Activated CD8-positive, alpha-beta memory T cell treated with anti-CD3 and anti-CD28 coated beads for 24 hours (primary cell): ENCODE data around the gene PPFIA4.

Experiments
- DNase-seq: peaks from one replicate; pipeline ENCODE4 v3.0.0-alpha.2; 2020

Gene PPFIA4

DNA sequence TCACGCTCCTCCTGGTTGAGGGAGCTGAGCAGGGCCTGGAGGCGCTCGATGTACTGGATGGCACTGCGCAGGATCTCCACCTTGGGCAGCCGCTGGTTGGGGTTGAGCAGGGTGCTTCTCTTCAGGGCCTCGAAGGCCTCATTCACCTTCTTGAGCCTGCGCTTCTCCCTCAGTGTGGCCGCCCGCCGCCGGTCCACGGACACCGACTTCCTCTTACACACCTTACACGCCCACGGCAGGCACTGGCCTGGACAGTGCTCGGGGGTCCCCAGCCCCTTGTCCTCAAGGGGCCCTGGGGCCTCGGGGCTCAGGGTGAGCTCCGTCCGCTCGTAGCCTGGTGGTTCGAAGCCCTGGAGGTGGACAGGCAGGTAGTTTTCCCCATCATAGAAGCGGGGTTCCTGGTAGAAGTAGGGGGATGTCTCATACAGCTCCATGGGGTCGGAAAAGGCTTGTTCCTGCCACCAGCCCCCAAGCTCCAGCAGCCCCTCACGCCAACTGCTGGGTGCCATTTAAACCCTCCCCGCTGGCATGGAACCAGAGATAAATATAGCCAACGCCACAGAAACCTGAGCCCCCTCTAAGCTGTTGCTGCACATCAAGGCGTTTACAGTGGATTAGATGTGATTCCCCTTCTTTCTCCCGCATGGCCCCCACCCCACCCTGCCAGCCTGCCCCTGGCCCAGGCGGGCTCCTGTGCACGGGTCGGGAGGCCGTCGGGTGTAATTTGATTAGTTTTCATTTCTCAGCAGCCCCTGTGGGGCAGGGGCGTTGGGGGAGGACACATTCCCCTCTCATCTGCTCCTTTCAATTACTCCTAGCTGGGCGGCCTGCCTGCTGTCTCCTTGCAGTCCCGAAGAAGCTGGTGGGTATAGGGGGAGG, 59.5 kb downstream of the PPFIA4 start, which contains the start of gene MYOG:
Gene MYOG (minus strand): TSS at position 485 of the 879 bp plus-strand sequence. CDS start 51 bp downstream, at position 434.
- no peak for DNase-seq

DNA sequence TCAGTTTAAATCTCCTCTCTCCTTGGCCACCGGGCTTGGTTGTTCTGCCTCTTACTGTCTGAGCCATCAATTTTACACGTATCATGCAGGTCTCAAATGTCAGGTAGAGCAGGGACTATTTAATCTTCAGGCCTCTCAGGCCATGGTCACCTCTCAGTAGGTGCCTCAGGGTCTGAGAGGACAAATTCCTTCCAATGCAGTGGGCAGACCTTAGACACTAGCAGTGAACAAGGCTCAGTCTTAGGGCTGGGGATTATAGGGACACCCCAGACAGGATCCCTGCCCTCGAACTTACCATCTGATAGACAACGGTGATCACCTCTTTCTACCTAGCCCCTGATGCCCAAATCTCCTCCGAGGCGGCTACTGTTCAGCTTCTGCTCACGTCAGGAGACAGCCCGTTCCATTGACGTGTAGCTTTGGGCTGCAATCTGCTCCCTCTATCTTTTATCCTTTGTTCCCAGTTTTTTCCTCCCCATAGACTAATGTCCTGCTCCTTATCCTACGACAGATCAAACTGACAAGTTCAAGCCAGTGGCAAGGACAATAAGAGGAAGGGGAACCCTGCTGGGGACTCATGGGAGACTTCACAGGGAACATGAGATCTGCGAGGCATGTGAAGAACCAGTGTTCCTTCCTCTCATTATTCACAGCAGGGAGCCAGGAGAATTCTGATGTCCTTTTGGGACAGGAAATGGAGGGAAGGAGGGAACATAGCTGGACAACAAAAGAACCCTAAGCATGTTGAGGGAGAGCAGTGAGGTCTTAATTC, 60.9 kb downstream of the PPFIA4 start:
- no peak for DNase-seq

DNA sequence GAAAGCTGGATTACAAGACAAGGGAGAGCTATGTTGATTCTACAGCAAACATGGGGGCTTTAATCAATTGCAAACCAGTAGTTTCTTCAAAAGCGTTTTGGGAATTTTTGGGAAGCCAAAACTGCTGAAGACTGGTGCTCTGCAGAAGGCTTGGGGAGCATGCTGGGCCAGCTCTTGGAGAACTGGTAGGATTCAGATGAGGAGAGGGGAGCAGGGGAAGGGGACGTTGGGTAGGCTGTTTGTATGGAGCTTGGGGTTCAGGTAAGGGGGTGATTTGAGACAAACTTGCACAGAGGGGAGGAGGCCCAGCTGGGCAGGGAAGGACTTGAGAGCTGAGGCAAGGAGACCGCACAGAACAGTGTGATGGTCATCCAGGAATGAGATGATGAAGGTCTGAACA, 62.1 kb downstream of the PPFIA4 start:
- no peak for DNase-seq

DNA sequence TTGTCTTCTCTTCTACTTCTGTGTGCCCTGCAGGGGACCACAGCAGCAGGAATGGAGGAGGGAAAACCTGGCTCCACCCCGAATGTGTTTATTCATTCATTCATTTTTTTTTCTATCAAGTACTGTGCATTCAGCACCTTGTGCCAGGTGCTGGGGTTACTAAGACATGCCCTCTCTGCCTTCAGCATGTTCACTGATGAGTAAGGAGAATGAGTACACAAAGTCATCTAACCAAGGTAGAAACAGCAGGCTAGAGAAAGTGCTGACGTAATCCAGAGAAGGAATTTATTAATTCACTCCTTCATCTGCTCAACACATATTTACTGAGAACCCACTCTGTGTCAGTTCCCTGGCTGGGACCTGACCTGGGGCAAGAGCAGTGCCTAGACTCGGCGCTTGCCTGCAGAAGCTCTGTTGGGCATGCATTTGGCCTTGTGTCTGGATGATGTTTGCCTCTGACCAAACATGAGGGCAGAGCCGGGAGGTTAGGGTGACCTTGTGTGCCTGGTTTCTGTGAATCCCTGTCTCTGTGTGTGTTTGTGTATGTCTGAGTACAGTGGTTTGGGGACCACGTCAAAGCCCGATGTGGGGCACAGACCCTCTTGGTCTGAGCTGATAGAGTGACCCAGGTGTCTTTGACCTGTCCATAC, 62.8 kb downstream of the PPFIA4 start:
- DNase-seq = no peak

DNA sequence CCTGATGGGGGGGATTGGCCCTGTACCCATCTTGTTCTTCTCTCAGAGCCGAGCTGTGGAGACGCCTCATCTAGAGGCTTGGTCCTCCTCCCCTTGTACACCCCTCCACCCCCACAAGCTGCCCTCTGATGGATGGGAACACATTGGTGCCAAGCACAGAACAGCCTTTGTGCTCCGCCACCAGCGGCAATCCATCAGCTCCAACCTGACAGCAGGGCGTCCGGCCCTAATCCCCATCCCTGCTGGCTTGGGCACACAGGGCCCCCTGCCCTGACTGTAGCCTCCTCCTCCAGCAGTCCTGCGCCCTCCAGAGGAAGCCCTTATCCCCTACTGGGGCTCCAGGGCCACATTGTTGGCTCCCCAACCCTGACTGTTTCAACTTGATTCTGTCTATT, 63.4 kb downstream of the PPFIA4 start:
- DNase-seq = no peak

DNA sequence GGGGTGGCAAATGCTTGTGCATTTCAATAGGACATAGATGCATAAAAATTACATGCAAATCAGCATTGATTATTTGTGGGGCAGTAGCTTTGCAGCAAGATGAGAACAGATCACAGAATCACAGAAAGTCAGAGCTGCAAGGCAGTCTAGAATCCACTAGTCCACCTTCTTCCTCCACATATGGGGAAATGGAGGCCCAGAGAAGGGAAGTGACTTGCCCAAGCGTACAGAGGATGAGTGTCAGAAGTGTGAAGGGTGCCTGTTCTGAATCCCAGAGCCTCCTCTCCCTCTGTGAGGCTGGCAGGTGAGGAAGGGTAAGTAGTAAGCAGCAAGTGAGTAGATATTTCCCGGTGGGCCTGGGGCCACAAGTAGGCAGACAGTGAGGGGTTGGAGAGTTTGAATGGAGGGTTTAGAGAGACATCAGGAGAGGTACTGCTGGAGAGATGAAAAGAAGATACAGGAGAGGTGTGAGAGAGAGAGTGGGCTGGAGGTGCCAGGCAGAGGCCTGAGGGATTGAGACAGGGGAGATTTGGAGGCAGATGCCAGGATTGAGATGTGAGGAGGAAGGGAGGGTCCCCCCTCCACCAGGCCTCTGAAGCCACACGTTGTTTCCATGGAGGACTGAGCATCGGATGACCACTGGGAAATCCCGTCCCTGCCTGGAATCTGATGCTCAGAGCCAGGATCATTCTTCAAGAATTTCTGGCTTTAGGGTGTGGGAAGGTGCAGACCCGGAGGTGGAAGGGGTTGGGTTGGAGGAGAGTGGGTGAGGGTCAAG, 64.3 kb downstream of the PPFIA4 start:
- no peak for DNase-seq

DNA sequence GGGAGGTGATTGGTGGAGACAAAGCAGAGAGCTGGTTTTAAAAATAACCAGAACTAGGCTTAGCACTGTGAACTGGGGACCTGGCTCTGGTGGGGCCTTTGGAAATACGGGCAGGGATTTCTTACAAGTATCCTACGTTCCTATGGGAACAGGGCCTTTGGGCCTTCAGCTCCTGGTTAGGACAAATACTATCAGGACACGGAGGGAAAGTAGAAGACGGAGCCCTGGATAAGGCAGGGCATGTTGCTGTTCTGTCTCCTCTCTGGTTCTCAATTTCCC, 64.8 kb downstream of the PPFIA4 start:
- no peak for DNase-seq

DNA sequence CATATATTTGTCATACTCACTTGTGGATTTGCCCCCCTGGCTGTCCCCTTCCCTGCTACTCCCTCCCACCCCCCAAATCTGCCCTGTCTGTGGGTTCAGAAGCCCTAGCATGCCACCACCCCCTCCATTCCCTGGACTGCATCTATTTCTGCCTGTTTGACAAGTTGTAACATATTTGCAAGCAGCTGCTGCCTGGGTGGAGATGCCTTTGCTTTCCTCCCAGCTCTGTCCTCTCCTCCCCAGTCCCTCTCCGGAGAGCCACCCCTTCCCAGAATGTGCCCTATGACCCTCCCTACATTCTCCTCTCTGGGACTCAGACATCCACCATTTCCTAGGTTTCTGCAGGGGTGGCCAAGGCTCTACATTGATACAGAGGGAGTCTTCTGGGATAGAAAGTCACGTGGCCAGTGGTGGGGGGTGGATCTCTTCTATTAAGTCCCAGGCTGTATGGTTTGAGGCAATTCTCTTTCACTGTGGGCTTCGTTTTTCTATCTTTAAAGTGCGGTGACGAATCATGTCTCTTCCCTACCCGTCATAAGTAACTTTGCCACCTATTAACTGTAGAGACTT, 65.6 kb downstream of the PPFIA4 start:
- no peak for DNase-seq

DNA sequence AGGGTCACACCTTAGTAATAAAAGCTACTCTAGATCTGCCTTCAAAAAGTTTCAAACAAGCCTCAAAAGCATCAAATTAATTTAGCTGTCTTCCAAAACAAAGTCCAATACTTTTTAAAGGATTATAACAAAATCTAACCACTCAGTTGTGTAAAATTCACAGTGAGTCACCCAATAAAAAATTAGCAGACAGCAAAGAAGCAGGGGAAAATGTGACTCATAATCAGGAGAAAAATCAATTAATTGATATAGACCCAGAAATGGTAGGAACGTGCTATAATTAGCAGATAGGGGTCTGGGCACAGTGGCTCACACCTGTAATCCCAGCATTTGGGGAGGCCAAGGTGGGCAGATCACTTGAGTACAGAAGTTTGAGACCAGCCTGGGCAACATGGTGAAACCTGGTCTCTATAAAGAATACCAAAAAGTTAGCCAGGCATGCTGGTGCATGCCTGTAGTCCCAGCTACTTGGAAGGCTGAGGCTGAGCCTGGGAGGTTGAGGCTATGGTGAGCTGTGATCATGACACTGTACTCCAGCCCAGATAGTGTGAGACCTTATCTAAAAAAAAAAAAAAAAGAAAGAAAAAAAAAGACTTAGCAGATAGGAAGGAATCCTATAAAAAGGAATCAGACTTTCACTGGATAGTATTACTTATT, 67.6 kb downstream of the PPFIA4 start:
- DNase-seq = no peak

DNA sequence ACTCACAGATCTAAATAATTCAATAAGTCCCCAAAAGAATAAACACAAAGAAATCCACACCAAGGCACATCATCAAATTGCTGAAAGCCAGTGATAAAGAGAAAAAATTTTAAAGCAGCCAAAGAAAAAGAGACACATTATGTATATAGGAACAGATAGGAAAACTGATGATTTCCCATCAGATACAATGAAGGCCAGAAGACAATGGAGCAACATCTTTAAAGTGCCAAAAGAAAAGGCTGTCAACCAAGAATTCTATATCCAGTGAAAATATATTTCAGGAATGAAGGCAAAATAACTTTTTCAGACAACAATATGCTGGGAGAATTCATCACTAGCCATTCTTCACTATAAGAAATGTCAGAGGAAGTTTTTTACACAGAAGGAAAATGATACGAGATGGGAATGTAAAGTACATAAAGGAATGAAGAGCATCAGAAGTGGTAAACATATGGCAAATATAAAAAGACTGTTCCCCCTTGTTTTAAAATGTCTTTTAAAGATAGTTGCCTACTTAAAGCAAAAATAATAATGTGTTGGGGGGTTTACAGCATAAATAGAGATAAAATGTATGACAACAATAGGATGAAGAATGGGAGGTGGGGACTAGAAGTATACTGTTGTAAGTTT, 68.9 kb downstream of the PPFIA4 start:
- no peak for DNase-seq

DNA sequence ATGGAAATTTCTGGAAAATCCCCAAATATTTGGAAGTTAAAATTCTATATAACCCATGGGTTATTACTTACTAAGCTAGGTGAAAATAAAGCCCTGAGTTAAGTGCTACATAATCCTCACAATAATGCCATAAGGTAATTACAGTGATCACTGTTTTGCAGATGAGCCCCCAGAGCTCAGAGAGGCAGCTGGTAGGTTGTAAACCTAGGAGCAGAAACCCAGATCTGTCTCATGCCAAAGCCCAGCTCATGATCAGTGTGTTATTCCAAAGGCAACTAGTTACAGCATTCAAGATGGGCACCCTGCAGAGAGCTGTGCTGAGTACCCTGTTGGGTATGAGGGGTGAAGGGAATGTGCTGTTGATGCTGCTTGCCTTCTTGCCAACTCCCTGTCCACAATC, 70.3 kb downstream of the PPFIA4 start:
- DNase-seq = no peak

DNA sequence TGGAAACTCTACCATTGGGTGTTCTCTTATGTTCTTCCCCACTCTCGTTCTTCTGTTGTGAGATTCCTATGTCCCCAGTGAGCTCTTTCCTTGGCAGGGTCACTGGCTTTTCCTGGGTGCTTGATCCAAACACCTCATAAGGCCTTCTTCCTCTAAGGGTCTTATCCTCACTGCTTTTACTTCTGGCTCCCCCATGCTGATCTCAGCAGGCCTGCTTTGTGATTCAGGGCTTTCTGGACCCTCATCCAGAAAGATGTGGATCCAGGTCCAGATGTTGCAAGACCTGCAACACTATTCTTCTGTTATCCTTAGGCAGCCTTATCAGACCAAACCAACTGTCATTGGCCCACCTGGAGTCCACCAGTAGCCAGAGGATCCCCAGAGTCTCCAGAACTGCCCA, 70.7 kb downstream of the PPFIA4 start:
- DNase-seq = no peak

DNA sequence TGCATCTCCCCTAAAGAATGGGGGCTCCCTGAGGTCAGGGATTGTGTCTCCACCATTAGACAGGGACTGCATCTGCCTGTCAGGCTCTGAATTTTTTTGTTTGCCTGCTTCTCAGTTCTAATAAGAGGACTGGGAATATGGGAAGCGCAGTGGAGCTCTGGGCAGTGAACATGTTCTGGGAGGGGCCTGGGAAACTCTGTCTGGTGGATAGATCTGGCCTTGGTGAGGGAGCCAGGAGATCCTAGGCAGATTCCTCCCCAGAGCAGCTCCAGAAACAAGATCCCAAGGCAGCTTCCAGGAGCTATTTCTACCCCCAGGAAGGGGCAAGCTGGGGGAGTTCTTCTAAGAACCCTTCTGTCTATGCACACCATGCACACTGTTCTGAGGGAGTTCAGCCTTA, 72.2 kb downstream of the PPFIA4 start:
- DNase-seq = no peak

DNA sequence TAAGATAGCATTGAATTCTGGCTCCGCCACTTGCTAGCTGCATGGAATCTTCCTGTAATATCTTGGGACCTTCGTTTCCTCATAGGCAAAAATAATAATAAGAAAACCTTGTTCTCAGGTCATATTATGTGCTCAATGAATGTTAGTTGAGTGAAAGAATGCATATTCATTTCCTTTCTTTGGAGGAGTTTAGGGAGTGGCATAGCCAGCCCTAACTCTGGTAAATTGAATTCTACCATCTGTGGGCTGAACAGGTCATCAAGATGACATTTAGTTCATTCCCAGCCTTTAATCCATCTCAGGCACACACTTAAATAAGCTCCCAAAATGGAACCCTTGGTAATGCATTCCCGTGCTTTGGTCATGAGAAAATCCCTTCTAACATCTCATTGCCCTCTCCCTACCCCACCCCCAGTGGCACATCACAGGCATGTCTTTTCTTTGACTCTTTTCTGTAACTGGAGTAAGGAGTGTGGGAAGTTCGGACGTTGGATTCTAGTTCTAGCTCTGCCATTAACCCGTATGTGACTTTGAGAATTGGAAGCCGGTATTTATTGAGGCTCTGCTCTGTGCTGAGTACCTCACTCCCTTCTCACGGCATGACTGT, 72.7 kb downstream of the PPFIA4 start:
- DNase-seq = no peak

DNA sequence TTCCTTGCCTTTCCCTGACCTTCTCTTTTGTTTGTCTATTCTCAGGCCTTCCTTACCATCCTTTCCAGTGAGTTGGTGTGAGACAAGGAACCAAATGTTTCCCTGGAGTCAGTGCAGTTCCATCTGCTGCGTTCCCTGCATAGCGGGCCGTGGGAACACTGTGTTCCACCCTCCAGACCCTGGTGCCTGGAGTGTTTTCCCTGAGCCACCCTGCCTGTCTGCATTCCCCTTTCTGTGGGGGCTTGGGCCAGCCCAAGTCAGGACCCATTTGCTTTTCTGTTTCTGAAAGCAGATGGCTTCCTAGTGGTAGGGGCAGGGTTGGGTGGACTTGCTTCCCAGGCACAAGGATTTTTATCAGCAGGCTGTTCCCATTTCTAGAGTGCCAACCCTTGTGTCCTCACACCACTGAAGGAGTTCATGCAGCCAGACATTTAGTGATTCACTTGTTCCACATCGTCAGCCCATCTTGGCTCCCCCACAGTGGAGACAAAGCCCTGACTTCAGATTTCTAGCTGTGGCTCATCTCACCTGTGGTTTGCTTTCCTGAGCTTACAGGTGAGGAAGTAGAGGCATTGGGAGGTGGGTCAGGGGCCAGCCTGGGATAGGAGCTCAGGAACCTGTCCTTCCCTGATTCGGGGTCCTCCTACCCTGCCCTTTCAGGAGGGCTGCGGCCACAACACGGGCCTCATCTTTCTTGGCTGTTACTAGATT, 73.7 kb downstream of the PPFIA4 start:
- DNase-seq = no peak

DNA sequence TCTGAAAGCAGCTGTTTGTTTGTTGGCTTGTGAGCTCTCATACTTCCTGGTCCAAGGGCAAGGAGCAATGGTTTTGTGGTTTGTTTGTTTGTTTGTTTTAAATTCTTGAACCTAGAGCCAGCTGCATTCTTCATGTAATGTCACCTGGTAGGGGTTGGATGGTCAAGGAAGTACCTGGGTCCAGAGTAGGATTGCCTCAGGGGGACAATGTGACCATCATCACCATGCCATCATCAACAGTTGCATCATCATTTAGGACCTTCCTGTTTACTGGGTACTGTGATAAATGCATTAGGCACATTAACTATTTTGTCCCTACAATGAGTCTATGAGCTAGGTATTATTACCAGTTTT, 74.2 kb downstream of the PPFIA4 start:
- DNase-seq = no peak

DNA sequence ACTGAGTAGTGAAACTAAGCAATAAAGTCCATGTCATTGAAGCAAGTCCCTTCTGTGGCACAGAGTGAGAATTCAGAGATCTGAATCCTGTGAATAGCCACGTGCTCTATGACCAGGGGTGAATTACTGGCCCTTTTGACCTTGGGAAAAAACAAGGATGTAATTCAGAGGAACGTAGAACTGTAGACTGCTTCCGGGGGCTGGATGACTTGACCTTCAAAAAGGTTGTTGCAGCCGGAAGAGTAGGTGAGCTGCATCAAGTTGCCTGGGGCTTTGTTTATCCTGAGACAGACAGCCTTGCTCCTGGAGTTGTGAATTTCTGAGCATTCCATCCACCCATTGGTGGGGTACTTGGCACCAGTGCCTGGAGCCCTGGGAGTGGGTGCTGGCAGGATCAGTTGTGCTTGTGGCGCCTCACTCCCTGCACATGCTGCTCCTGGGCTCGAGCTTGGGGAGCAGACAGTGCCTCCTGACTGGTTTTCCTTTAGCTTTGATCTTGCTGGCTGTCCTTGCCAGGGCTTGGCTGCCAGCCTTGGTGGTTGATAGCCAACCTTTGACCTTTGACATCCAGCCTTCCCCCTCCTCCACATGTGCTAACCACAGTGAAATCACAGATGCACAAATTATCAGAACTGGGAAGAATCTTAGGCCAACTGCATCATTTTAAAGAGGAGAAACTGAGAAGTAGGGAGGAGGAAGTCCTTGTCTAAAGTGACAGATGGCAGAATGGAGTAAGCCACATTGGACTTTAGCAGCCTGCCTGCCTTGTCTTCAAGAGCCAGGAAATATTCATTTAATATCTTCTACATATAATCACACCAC, 75.7 kb downstream of the PPFIA4 start:
- no peak for DNase-seq

DNA sequence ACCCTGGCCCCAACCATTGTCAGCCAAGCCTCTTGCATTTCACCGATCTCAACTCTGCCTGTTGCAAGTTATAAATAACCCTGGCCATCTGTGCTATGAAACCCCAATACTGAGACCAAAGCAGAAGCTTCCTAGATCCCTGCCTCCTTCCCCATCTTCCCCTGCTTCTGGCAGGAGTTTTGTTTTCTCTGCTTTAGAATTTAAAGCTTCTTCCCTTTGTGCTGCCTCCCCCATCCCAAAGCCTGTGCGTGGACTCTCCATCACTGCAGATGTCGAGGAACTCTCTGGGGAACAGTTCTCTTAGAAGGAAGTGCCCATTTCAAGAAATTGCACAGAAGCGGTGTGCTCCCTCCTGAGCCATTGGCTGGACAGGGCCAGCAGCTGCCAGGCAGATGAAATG, 76.9 kb downstream of the PPFIA4 start:
- no peak for DNase-seq

DNA sequence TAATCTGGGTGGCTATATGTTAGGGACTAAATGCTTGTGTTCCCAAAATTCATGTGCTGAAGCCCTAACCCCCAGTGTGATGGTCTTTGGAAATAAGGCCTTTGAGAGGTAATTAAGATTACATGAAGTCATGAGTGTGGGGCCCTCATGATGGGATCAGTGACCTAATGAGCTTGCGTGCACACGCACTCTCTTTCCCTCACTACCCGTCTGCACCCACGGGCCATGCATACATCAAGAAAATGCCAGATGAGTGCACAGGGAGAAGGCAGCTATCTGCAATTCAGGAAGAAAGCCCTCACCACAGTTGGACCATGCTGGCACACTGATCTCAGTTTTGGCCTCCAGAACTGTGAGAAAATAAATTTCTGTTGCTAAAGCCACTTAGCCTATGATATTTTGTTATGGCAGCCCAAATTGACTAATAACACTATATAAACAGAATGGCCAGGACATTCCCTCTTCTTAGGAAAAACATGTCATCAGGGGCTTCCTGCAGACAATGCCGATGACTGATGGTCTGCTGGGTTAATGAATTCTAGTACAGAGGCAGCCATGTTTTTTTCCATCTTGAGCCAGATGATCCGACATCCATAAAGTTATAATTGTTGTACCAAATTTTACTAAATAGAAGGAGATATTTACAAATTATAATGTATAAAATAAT, 77.7 kb downstream of the PPFIA4 start:
- no peak for DNase-seq
